NCI-H748 (cell line): ENCODE data around the gene LCK.
A peak's percentile ranks its signal among the peaks of the same experiment; 100 is the strongest.

Experiments used
- DNase-seq: peaks from one replicate; lab custom pipeline; 2025; ENCODE audit not compliant: unreplicated experiment; lab: John Stamatoyannopoulos, UW

The LCK gene

GRCh38 chr1:32250893-32251716 is at the start of gene LCK:
Gene LCK, plus strand, starts transcription at chr1:32251265. Its CDS starts 23,065 bp downstream, at chr1:32274330.
- no peak for DNase-seq

GRCh38 chr1:32204943-32205361 is 46.1 kb upstream of the LCK start:
- DNase-seq, result peak; percentile 51

GRCh38 chr1:32205401-32206370 is 45.4 kb upstream of the LCK start, which contains the start of gene IQCC:
Gene IQCC, plus strand, starts transcription at chr1:32205671. Its CDS starts 11 bp downstream, at chr1:32205682.
- DNase-seq, result peak; percentile 96

GRCh38 chr1:32208469-32208868 is 42.6 kb upstream of the LCK start:
- no peak for DNase-seq

GRCh38 chr1:32208891-32209328 is 42.2 kb upstream of the LCK start, which contains the start of gene DCDC2B:
Gene DCDC2B, plus strand, starts transcription at chr1:32209089. Its CDS starts 5 bp downstream, at chr1:32209094.
- DNase-seq, result peak; percentile 87

- peak; percentile 56 for DNase-seq
Observed at GRCh38 chr1:32215629-32216480, 35.2 kb upstream of the LCK start.

GRCh38 chr1:32216566-32216965 is 34.5 kb upstream of the LCK start:
- no peak for DNase-seq

- no peak for DNase-seq
Observed at GRCh38 chr1:32219022-32219421, 32.0 kb upstream of the LCK start.

GRCh38 chr1:32220746-32221580 is 30.1 kb upstream of the LCK start:
- DNase-seq, result no peak

GRCh38 chr1:32221581-32221979 is 29.5 kb upstream of the LCK start:
- DNase-seq, result no peak

- DNase-seq, result peak; percentile 93
Observed at GRCh38 chr1:32221980-32222755, 28.9 kb upstream of the LCK start, which contains the start of the genes EIF3I and TMEM234. Gene EIF3I, plus strand, starts transcription at chr1:32222407. Its CDS starts 35 bp downstream, at chr1:32222442. Gene TMEM234, minus strand, starts transcription at chr1:32222353. Its CDS starts 31 bp downstream, at chr1:32222322.

- no peak for DNase-seq
Observed at GRCh38 chr1:32223683-32224082, 27.4 kb upstream of the LCK start.

GRCh38 chr1:32224285-32224684 is 26.8 kb upstream of the LCK start:
- no peak for DNase-seq

- no peak for DNase-seq
Observed at GRCh38 chr1:32228771-32229170, 22.3 kb upstream of the LCK start.

- DNase-seq, result no peak
Observed at GRCh38 chr1:32231843-32232432, 19.1 kb upstream of the LCK start.

- DNase-seq, result no peak
Observed at GRCh38 chr1:32232558-32233304, 18.3 kb upstream of the LCK start.

- no peak for DNase-seq
Observed at GRCh38 chr1:32234792-32235191, 16.3 kb upstream of the LCK start.

- peak; percentile 51 for DNase-seq
Observed at GRCh38 chr1:32239337-32239736, 11.7 kb upstream of the LCK start.
